Myocyte (in vitro differentiated cells): Measurements from ENCODE around the gene GRID1. TPM values are rescaled to one million over a fixed set of nuclear protein-coding genes. Genes with fewer than 3 reads are reported as not detected.
"Not testable (repeated sequence)": the region's sequence is repeated elsewhere in the genome, so short reads cannot be mapped to it uniquely, and the experiment has no call there.

Experiments
- DNase-seq: peaks from one replicate; pipeline ENCODE4 v3.0.0-alpha.2; 2012; ENCODE audit warnings: low read depth
- total RNA-seq: library from RNA; depleted of rRNA; stranded (reverse); fragments of >200 nt; gene quantifications from 2 replicates; pipeline ENCODE4 v1.2.3, GENCODE V29; 2014

Gene GRID1
- total RNA-seq, 1 donor from 2014 or later, result not detected

GRCh38 chr10:85781404-85781803 is 585.2 kb downstream of the GRID1 start:
- DNase-seq, result no peak

GRCh38 chr10:85778074-85778473 is 588.5 kb downstream of the GRID1 start:
- DNase-seq, result no peak

- no peak for DNase-seq
Measured at GRCh38 chr10:85767891-85768290, 598.7 kb downstream of the GRID1 start.

- no peak for DNase-seq
Measured at GRCh38 chr10:85764108-85764507, 602.5 kb downstream of the GRID1 start.

- DNase-seq, result no peak
Measured at GRCh38 chr10:85761906-85762445, 604.6 kb downstream of the GRID1 start.

- DNase-seq, result no peak
Measured at GRCh38 chr10:85741626-85742300, 624.8 kb downstream of the GRID1 start.

- no peak for DNase-seq
Measured at GRCh38 chr10:85735997-85736396, 630.6 kb downstream of the GRID1 start.

GRCh38 chr10:85734791-85735190 is 631.8 kb downstream of the GRID1 start:
- no peak for DNase-seq

- DNase-seq, result no peak
Measured at GRCh38 chr10:85724215-85724614, 642.4 kb downstream of the GRID1 start.

GRCh38 chr10:85720931-85721590 is 645.5 kb downstream of the GRID1 start:
- DNase-seq, result no peak

GRCh38 chr10:85719408-85719807 is 647.2 kb downstream of the GRID1 start:
- no peak for DNase-seq

- no peak for DNase-seq
Measured at GRCh38 chr10:85713885-85714284, 652.7 kb downstream of the GRID1 start.

GRCh38 chr10:85702768-85703167 is 663.8 kb downstream of the GRID1 start:
- no peak for DNase-seq

- not testable (repeated sequence) for DNase-seq
Measured at GRCh38 chr10:85699066-85699465, 667.5 kb downstream of the GRID1 start.

- DNase-seq, result no peak
Measured at GRCh38 chr10:85696893-85697292, 669.7 kb downstream of the GRID1 start.

GRCh38 chr10:85682621-85683020 is 684.0 kb downstream of the GRID1 start:
- no peak for DNase-seq

GRCh38 chr10:85679710-85680109 is 686.9 kb downstream of the GRID1 start:
- DNase-seq, result no peak

GRCh38 chr10:85679061-85679460 is 687.5 kb downstream of the GRID1 start:
- no peak for DNase-seq

- no peak for DNase-seq
Measured at GRCh38 chr10:85674851-85675250, 691.7 kb downstream of the GRID1 start.

- DNase-seq, result no peak
Measured at GRCh38 chr10:85673270-85673669, 693.3 kb downstream of the GRID1 start.

GRCh38 chr10:85671530-85671929 is 695.1 kb downstream of the GRID1 start:
- no peak for DNase-seq

GRCh38 chr10:85668522-85668921 is 698.1 kb downstream of the GRID1 start:
- DNase-seq, result no peak
